OCI-LY3 (cell line): ENCODE data around the gene VPS41.

Experiments
- H2AFZ ChIP-seq: fragments of 200-600, 300-600 bp; shearing (Covaris generic); 2 replicates; pipeline ENCODE4 v1.6.0; 2014; ENCODE audit warnings: antibody characterized with exemption, low read depth, low read length
- H3K27ac ChIP-seq: fragments of 200-600, 300-600 bp; sonication (generic); 2 replicates; pipeline ENCODE4 v1.5.1; 2014; ENCODE audit warnings: mild to moderate bottlenecking, low read length, moderate library complexity, mixed read lengths
- H3K27me3 ChIP-seq: fragments of 200-600, 300-600 bp; sonication (generic); 2 replicates; pipeline ENCODE4 v1.6.1; 2014; ENCODE audit warnings: low read depth, low read length, mixed read lengths
- H3K36me3 ChIP-seq: fragments of 200-600, 300-600 bp; sonication (generic); replicated peaks from 2 replicates; pipeline ENCODE3; 2014; ENCODE audit warnings: low read depth, low read length, mixed read lengths
- H3K4me1 ChIP-seq: fragments of 300-600, 200-600 bp; sonication (generic); 2 replicates; pipeline ENCODE4 v1.6.1; 2014; ENCODE audit warnings: low read length, mixed read lengths
- H3K4me2 ChIP-seq: fragments of 200-600, 300-600 bp; sonication (generic); 2 replicates; pipeline ENCODE4 v1.6.1; 2014; ENCODE audit warnings: low read length, mixed read lengths
- H3K4me3 ChIP-seq: fragments of 300-600, 200-600 bp; sonication (generic); 2 replicates; pipeline ENCODE4 v1.5.1; 2014; ENCODE audit warnings: antibody characterized with exemption, mild to moderate bottlenecking, low read length, moderate library complexity
- H3K79me2 ChIP-seq: fragments of 300-600, 200-600 bp; shearing (Covaris generic); 2 replicates; pipeline ENCODE4 v1.6.1; 2014; ENCODE audit warnings: mild to moderate bottlenecking, low read length, mixed read lengths
- H3K9ac ChIP-seq: fragments of 300-600, 200-600 bp; shearing (Covaris generic); 2 replicates; pipeline ENCODE4 v1.6.0; 2014; ENCODE audit warnings: mild to moderate bottlenecking, low read length, moderate library complexity
- H3K9me3 ChIP-seq: fragments of 200-600, 300-600 bp; shearing (Covaris generic); 2 replicates; pipeline ENCODE4 v1.6.1; 2014; ENCODE audit warnings: low read length, mixed read lengths; ENCODE audit not compliant: insufficient read depth
- H4K20me1 ChIP-seq: fragments of 200-600, 300-600 bp; sonication (generic); 2 replicates; pipeline ENCODE4 v1.6.1; 2016; ENCODE audit warnings: low read length, mixed read lengths; ENCODE audit not compliant: insufficient read depth
- EZH2phosphoT487 ChIP-seq: fragments of 200-600 bp; shearing (Covaris generic); IDR thresholded peaks from 2 replicates; pipeline ENCODE4 v1.6.1; 2018; ENCODE audit warnings: antibody characterized with exemption, mixed run types, low read depth
- TF ChIP-seq, protein P1 (sequence below): fragments of 200-600, 300-600 bp; sonication (generic); IDR thresholded peaks from 2 replicates; pipeline ENCODE4 v1.5.1; 2014; ENCODE audit warnings: antibody characterized with exemption, low read length, low read depth

VPS41 gene

DNA sequence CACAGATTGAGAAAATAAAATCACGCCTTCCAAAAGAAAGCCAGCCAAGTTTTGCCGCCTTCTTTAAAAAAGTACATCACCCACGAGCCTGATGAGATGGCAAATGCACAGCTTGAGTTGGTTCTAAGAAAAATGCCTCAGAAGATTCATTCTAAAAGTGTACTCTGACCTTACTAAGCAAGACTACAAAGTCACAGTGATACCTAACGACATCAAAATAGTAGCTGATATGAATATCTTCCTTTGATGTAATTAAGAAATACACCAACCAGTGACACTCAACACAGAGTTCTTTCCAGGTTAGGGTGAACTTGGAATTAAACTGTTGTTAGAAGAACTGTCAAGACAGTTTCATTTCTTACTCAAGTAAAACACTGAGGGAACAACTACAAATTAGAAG lies 199.9 kb downstream of the VPS41 start:
- H3K4me2 ChIP-seq = no peak overlapping the region
- no peak overlapping the region for H2AFZ ChIP-seq
- no peaks in the 10 kb centered on the region for H3K79me2 ChIP-seq
- H3K36me3 ChIP-seq = no peaks in the 10 kb centered on the region
- H3K27ac ChIP-seq = no peak overlapping the region
- no peak overlapping the region for H3K9ac ChIP-seq
- TF ChIP-seq, protein P1, sequence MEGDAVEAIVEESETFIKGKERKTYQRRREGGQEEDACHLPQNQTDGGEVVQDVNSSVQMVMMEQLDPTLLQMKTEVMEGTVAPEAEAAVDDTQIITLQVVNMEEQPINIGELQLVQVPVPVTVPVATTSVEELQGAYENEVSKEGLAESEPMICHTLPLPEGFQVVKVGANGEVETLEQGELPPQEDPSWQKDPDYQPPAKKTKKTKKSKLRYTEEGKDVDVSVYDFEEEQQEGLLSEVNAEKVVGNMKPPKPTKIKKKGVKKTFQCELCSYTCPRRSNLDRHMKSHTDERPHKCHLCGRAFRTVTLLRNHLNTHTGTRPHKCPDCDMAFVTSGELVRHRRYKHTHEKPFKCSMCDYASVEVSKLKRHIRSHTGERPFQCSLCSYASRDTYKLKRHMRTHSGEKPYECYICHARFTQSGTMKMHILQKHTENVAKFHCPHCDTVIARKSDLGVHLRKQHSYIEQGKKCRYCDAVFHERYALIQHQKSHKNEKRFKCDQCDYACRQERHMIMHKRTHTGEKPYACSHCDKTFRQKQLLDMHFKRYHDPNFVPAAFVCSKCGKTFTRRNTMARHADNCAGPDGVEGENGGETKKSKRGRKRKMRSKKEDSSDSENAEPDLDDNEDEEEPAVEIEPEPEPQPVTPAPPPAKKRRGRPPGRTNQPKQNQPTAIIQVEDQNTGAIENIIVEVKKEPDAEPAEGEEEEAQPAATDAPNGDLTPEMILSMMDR = no peak
- TF ChIP-seq EZH2phosphoT487 = no peak
- H3K4me1 ChIP-seq = no peaks in the 10 kb centered on the region
- no peaks in the 10 kb centered on the region for H3K9me3 ChIP-seq
- no peaks in the 10 kb centered on the region for H3K27me3 ChIP-seq
- no peak overlapping the region for H3K4me3 ChIP-seq
- H4K20me1 ChIP-seq = no peaks in the 10 kb centered on the region

DNA sequence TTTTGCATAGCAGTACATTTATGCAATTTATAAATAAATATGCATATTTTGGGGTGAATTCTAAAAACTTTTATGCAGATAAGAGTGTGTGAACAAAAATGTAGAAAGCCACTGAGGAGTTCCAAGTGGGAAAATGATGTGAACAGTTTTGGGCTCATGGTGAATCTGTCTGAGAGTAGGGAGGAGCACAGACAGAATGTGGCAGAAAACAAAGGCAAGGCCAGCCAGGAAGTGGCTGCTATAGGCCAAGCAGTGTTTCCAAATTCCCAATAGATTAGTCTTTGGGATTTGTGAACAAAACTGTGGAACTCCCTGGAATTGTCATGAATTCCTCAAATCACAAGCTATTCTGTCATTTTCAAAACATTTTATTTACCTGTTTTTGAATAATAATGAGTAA lies 204.2 kb downstream of the VPS41 start:
- Histone ChIP-seq H3K9ac (no peak overlapping the region), H3K27ac (no peak overlapping the region), H3K79me2 (no peaks in the 10 kb centered on the region), H3K4me1 (no peaks in the 10 kb centered on the region), H3K4me2 (no peak overlapping the region), H3K36me3 (no peaks in the 10 kb centered on the region), H3K27me3 (no peaks in the 10 kb centered on the region), H4K20me1 (no peaks in the 10 kb centered on the region), H3K9me3 (no peaks in the 10 kb centered on the region), H2AFZ (no peak overlapping the region), H3K4me3 (no peak overlapping the region)
- no peak for TF ChIP-seq EZH2phosphoT487
- TF ChIP-seq, protein P1 = no peak

DNA sequence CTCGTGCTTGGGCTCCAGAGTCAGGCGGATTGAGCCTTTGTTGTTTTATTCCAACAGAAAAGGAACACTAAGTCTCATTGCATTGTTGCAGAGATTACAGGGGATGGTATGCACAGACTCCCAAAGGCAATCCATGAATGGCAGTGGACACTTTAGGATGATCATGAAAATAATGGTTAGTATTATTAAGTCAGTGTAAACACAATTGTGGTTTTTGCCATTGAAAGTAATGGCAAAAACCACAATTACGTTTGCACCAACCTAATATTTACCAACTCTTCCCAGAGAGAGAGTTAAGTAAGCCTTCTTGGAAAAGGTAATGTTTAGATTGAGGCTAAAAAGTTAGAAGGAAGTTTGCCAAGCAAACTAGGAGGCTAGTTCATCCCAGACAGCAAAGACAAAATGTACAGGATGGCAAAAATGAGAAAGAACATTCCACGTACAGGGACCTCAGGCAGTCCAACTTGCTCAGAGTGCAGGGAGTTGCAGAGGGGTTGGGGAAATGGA lies 204.9 kb downstream of the VPS41 start:
- Histone ChIP-seq H3K9ac (no peak overlapping the region), H3K79me2 (no peaks in the 10 kb centered on the region), H3K36me3 (no peaks in the 10 kb centered on the region), H3K27me3 (no peaks in the 10 kb centered on the region), H2AFZ (no peak overlapping the region), H3K4me3 (no peak overlapping the region), H3K4me1 (no peaks in the 10 kb centered on the region), H4K20me1 (no peaks in the 10 kb centered on the region), H3K4me2 (no peak overlapping the region), H3K27ac (no peak overlapping the region), H3K9me3 (no peaks in the 10 kb centered on the region)
- TF ChIP-seq, protein P1 = no peak
- no peak for TF ChIP-seq EZH2phosphoT487

DNA sequence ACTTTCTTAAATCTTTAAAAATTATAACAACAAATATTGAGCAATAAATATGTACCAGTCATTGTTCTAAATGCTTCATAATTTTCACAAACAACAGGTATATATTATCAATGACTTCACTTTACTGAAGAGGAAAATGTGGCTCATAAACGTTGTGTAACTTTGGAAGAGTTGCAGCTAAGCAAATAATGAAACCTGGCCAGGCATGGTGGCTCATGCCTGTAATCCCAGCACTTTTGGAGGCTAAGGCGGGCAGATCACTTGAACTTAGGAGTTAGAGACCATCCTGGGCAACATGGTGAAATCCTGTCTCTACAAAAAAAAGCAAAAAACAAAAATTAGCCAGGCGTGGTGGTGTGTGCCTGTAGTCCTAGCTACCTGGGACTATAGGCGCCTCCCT lies 205.9 kb downstream of the VPS41 start:
- Histone ChIP-seq H3K36me3 (no peaks in the 10 kb centered on the region), H3K9ac (no peak overlapping the region), H4K20me1 (no peaks in the 10 kb centered on the region), H2AFZ (no peak overlapping the region), H3K27me3 (no peaks in the 10 kb centered on the region), H3K4me2 (no peak overlapping the region), H3K27ac (no peak overlapping the region), H3K9me3 (no peaks in the 10 kb centered on the region), H3K4me3 (no peak overlapping the region), H3K79me2 (no peaks in the 10 kb centered on the region), H3K4me1 (no peaks in the 10 kb centered on the region)
- TF ChIP-seq, protein P1 = no peak
- TF ChIP-seq EZH2phosphoT487 = no peak
